ENCODE results near the gene NXN.

DNA sequence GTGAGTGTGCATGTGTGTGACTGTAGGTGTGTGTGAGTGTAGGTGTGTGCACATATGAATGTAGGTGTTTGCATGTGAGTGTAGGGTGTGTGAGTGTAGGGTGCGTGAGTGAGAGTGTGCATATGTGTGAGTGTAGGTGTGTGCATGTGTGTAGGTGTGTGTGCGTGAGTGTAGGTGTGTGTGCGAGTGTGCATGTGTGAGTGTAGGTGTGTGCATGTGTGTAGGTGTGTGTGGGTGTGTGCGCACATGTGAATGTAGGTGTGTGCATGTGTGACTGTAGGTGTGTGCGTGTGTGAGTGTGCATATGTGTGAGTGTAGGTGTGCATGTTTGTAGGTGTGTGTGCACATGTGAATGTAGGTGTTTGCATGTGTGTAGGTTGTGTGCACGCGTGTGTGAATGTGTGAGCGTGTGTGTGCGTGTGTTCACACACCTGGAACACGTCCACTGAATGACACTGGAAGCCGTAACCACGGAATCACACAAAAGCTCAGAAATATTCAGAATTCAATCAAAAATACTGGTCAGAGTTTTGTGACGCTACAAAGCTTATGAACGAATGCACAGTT is 166.9 kb downstream of the NXN start:
- no peak for TF ChIP-seq POLR2AphosphoS5 (IDR thresholded peaks at IDR 0.05; ENCODE audit: low read depth, low read length)
- no peak for TF ChIP-seq CTCF (IDR thresholded peaks at IDR 0.05)

Measured in Panc1 (cell line).